Activated CD8-positive, alpha-beta memory T cell treated with anti-CD3 and anti-CD28 coated beads, Interleukin-2, amount 50 U/mL, for 4 hours (primary cell): ENCODE measurements around the gene NDST3.
"Not testable (repeated sequence)": the region's sequence is repeated elsewhere in the genome, so short reads cannot be mapped to it uniquely, and the experiment has no call there.

Source experiments
- DNase-seq: peaks from one replicate; pipeline ENCODE4 v3.0.0-alpha.2; 2020

Gene NDST3

DNA sequence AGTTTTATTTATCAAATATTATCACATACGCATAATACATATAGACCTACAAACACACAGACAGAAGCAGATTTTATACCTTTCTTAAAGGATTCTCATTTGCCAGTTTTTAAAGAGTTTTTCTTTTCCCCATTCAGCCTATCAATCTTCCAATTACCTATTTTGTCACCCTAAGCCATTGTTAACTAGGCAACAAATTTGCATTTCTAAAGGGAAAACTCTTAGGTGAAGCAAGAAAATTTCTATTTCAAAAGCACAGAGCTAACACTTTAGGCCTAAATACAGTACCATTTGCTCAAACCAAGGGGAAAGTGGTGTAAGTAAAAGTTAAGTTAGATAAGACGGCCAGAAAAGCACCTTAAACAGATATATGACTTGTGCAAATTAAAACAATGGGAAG lies 156.6 kb downstream of the NDST3 start:
- no peak for DNase-seq

DNA sequence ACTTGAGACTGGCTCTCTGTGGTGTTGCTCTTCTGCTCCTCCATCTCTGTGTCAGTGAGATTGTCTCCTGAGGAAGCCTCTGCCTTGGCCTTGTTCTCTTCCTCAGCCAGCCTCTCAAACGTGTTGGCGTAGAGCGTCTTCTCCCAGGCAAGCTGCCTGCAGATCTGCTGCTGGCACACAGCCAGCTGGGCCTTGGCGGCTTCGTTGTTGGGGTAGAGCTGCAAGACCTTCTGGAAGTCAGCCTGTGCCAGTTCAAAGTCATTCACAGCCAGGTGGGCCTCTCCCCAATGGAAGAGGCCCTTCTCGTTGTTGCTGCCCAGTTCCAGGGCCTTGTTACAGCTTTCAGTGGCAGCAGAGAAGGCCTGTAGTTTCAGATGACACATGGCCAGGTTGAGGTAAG lies 159.1 kb downstream of the NDST3 start:
- no peak for DNase-seq

GRCh38 chr4:118206627-118207026 lies 172.3 kb downstream of the NDST3 start:
- no peak for DNase-seq

DNA sequence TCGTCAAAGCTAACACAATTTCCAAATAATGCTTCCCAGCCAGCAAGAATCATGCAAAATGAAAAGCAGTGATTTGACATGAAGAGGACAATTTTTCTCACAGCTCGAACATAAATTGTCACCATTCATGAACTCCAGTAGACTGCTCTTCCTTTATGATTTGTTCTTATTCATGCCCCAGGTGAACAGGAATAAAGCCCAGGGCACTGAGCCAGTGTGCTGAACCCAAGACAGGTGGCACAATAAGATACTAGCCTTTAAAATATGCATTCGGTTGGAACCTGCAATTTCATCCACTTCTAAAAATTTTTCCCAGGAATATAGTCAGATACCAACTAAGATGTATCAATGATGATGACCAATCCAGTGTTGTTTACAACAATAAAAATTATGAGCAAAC lies 178.8 kb downstream of the NDST3 start:
- DNase-seq = no peak

DNA sequence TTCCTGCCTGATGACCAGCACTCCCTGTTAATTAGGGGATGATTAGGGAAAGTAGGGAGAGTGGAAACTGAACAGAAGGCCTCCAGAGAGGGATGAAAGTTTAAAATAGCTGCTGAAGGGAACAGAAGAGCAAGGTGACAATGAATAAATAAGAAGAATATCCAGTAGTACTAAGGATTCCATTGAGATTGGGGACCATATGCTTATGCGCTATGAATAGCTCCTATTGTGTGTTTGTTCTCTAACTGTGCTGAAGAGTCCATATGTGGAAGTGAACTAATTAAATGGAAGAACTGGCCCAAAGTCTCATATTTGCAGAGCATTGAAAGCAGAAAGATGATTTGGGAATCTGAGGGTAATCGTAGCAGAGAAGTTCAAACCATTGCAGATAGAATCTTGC lies 181.5 kb downstream of the NDST3 start:
- no peak for DNase-seq

GRCh38 chr4:118221227-118221800 lies 187.0 kb downstream of the NDST3 start:
- no peak for DNase-seq

GRCh38 chr4:118224243-118224829 lies 190.1 kb downstream of the NDST3 start:
- no peak for DNase-seq

DNA sequence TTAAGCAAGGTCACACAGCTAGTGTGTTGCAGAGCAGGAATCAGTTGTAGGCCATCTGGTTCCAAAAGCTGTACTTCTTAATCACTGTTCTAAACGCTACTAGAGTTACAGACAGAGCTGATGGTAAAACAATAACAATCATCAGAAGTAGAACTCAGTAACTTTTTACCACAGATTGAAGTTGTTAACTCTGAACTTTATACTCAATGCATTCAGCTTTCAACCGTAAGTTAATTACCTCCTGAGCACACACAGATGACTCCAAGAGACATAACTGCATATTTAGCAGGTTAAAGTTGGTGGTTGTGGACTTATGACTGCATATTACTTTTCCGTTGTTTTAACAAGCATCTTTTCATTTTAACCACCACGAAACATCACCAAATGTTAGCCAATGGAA lies 191.2 kb downstream of the NDST3 start:
- no peak for DNase-seq

GRCh38 chr4:118226311-118227010 lies 192.2 kb downstream of the NDST3 start:
- DNase-seq = no peak

DNA sequence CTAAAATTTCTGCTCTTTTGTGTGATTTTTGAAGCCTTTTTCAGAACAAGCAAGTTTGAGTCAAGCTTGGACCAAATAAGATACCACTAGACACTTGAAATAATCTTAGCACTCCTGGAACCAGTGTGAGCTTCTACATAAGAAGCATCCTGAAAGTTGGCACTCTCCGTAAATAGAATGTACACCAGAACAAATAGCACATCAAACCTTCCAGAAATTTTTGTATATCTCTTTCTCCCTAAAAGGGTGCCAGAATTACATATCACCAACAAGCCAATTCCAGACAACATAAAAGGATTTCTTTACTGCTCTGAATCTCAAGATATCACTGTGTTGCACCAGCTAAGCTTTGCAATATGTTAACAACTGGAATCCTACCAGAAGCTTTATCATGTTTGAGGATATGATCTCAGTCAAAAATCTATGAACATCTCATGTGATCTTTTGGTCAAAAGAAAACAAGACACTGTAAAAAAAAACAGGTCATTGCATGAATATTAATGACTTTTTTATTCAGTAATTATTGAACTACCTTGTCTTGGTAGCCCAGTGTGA lies 201.4 kb downstream of the NDST3 start:
- DNase-seq = no peak

- no peak for DNase-seq
These were observed 203.2 kb downstream of the NDST3 start for GRCh38 chr4:118237531-118237930.

DNA sequence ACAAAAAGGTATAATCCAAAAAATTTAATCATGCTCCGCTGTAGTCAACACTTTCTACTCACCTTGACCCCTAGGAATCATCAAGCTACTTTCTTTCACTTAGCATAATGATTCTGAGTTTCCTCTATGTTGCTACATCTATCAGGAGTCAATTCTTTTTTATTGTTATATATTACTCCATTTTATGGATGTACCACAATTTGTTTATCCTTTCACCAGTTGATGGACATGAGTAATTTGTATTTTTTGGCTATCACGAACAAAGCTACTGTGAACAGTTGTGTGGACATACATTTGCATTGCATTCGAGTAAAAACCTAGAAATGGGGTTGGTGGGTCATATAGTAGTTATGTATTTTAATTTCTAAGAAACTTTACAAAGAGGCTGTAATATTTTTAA lies 215.6 kb downstream of the NDST3 start:
- DNase-seq = no peak

DNA sequence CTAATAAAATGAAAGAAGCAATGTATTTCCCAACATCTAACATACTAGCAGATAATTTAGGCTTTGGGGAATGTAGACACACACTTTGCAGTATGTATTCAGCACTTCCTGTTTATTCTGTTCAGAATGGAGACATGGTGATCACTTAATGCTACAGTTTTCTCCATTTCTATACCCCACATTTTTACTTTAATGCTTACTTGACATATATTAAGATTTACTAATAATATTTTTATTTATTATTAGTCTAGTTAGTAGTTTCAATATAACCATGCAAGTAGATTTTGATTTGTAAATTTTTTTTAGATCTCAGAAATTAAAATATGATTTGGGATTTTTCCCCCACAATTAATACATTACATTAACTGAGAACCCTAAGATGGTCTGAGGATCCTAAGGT lies 220.1 kb downstream of the NDST3 start:
- no peak for DNase-seq

DNA sequence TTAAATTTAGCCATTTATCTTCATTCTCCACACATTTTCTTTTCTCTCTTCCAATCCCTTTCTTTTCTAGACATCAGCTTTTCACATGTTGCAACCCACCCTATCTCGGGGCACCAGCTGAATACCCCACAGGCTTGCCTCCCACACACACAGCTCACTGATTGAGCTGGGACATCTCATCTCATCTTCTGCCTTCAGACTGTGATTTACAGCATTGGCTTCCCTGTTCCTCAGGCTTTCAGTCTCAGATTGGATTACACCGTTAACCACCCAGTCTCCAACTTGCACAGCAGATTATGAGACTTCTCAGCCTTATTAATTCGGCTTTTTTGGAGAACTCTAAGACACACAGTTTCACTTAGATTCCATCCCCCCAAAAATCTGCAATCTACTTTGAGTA lies 224.8 kb downstream of the NDST3 start:
- DNase-seq = no peak

DNA sequence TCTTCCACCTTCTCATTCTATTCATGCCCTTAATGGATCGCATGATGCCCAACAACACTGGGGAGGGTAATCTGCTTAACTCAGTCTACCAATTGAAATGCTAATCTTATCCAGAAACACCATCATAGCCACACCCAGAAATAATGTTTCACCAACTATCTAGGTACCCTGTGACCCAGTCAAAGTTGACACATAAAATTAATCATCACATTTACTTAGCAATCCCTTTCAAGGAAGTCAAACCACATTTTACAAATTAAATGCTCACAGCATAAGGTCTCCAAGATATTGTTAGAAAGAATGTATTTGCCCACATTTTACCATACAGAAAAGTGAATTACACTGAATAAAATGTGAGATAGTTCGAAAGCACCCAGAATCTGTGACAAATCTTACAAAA lies 226.0 kb downstream of the NDST3 start:
- no peak for DNase-seq

DNA sequence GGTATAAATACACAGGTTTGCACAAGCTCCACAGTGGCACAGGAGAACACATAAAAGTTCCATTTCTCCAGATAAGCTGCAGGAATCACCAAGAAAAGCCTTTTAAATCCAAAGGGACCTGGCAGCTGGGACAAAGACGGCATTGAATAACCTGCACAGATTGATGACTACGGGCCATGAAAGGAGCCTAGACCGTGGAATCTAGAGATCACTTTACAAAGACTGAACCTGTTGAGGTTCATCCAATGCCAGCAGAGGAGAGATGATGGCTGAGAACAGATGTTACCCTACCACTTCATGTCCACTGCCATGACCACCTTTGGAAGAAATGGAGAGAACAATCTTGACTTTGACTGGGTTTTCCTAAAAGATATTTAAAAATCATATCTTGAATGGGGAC lies 229.8 kb downstream of the NDST3 start:
- no peak for DNase-seq

GRCh38 chr4:118265312-118266144 lies 231.2 kb downstream of the NDST3 start:
- DNase-seq = peak; percentile 22

DNA sequence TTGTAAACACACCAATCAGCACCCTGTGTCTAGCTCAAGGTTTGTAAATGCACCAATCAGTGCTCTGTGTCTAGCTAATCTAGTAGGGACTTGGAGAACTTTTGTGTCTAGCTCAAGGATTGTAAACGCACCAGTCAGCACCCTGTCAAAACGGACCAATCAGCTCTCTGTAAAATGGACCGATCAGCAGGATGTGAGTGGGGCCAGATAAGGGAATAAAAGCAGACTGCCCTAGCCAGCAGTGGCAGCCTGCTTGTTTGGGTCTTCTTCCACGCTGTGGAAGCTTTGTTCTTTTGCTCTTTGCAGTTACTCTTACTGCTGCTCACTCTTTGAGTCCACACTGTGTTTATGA lies 231.8 kb downstream of the NDST3 start:
- not testable (repeated sequence) for DNase-seq

DNA sequence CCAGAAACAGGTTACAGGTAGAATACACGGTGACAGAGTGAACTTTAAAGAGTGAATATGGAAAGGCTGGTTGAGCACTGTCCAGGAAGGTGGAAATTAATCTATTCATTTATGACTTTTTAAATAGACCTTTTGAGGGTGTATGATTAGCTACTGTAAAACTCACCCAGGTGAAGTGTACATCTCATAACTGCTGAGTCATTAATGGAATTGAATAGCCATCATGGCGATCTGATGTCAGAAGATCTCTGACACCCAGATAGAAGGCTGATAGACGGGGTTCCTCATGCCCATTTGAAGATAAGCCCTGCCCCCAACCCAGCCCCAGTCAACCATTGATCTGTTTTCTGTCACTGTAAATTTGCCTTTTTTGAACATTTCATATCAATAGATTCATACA lies 234.5 kb downstream of the NDST3 start:
- DNase-seq = no peak

DNA sequence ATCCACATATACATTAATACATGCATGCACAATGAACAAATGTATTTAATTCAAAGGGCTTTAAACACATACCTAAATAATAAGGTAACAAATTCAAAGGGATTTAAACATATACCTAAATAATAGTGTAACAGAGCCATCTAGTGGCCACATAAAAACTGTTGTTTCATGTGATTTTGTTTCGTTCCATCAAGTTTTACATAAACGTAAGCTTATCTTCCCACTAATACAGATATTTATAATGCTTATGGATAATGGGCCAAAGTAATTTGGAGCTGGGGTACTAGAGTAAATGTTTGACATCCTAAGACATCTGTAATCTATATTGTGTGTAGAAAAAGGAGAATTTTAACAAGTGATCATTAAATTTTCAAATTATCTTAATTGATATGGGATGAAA lies 236.2 kb downstream of the NDST3 start:
- no peak for DNase-seq

- no peak for DNase-seq
These were observed 237.5 kb downstream of the NDST3 start for GRCh38 chr4:118271788-118272187.

DNA sequence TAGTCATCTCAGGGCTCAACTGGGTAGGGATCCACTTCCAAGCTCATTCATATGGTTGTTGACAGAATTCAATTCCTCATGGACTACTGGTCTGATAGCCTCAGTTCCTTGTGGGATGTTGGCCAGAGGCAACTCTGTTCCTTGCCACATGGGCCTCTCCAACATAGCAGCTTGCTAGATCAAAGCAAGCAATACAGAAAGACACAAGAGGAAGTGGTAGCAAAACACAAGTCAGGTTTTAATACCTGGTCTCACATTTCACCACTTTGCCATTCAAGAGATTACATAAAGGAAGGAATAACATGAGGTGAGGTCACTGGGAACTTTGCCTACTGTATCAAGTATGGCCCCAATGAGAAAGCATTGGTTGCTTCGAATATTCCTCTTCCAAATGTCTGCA lies 239.4 kb downstream of the NDST3 start:
- DNase-seq = no peak

GRCh38 chr4:118276580-118276979 lies 242.3 kb downstream of the NDST3 start:
- DNase-seq = no peak

DNA sequence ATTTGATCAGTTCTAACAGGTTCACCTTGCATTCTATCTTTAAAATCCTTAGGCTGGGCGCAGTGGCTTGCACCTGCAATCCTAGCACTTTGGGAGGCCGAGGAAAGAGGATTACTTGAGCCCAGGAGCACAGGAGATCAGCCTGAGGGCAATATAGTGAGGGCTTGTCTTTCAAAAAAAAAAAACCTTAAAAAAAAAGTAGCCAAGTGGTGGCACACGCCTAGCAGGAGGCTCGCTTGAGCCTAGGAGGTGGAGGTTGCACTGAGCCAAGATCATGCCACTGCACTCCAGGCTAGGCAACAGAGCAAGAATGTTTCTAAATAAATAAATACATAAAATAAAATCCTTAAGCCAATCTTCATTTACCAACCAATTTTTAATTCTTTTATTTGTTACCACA lies 243.0 kb downstream of the NDST3 start:
- no peak for DNase-seq
